Fibroblast of lung (primary cell): ENCODE data around the gene RASA3. TPM values are rescaled to one million over a fixed set of nuclear protein-coding genes. Genes with fewer than 3 reads are reported as not detected.

Source experiments
- DNase-seq, 2 donors: peaks; one replicate each; pipeline versions ENCODE4 v3.0.0 to v3.0.0-alpha.2; 2010; ENCODE audit warnings: low read depth in 2 of 2
- H2AFZ ChIP-seq: 2 replicates; pipeline ENCODE4 v1.5.1; 2012; ENCODE audit warnings: low read length, control low read depth, inconsistent platforms
- H3K27ac ChIP-seq: 2 replicates; pipeline ENCODE4 v1.5.1; 2011; ENCODE audit warnings: low read length, control low read depth; ENCODE audit not compliant: insufficient read depth
- H3K27me3 ChIP-seq: 2 replicates; pipeline ENCODE4 v1.5.1; 2011; ENCODE audit warnings: mild to moderate bottlenecking, low read length; ENCODE audit not compliant: control insufficient read depth, insufficient read depth
- H3K36me3 ChIP-seq: 2 replicates; pipeline ENCODE4 v1.5.1; 2011; ENCODE audit warnings: low read length; ENCODE audit not compliant: control insufficient read depth, insufficient read depth
- H3K4me1 ChIP-seq: 2 replicates; pipeline ENCODE4 v1.5.1; 2011; ENCODE audit warnings: low read length; ENCODE audit not compliant: control insufficient read depth, insufficient read depth; ENCODE audit errors: extremely low read depth
- H3K4me2 ChIP-seq: 2 replicates; pipeline ENCODE4 v1.5.1; 2011; ENCODE audit warnings: low read length, control low read depth; ENCODE audit not compliant: insufficient read depth; ENCODE audit errors: extremely low read depth
- H3K4me3 ChIP-seq, 4 experiments: fragments of 200-600 bp in 1 of 4; sonication (generic) in 1 of 4; replicated peaks in 1 of 4; 2 replicates each; pipeline ENCODE4 v1.5.1; 2011 to 2016; ENCODE audit warnings: low read length in 4 of 4, low read depth in 3 of 4, mild to moderate bottlenecking in 3 of 4, control low read depth in 2 of 4, inconsistent platforms in 1 of 4, mixed read lengths in 1 of 4; ENCODE audit not compliant: insufficient read depth in 1 of 4; ENCODE audit errors: control extremely low read depth in 1 of 4
- H3K79me2 ChIP-seq: 2 replicates; pipeline ENCODE4 v1.5.1; 2012; ENCODE audit warnings: mild to moderate bottlenecking, low read length, inconsistent platforms; ENCODE audit not compliant: control insufficient read depth, insufficient read depth
- H3K9ac ChIP-seq: 2 replicates; pipeline ENCODE4 v1.5.1; 2011; ENCODE audit warnings: mild to moderate bottlenecking, low read length, control low read depth; ENCODE audit not compliant: insufficient read depth
- H3K9me3 ChIP-seq: 2 replicates; pipeline ENCODE4 v1.5.1; 2012; ENCODE audit warnings: low read depth, low read length; ENCODE audit not compliant: control insufficient read depth, insufficient read depth
- H4K20me1 ChIP-seq: 2 replicates; pipeline ENCODE4 v1.5.1; 2011; ENCODE audit warnings: low read length; ENCODE audit not compliant: control insufficient read depth, insufficient read depth; ENCODE audit errors: extremely low read depth
- EZH2 ChIP-seq: IDR thresholded peaks from 2 replicates; pipeline ENCODE4 v1.5.1; 2012; ENCODE audit warnings: low read length, control low read depth, mild to moderate bottlenecking; ENCODE audit errors: missing control alignments
- polyA plus RNA-seq, 2 donors: library from polyadenylated mRNA; depleted of rRNA in 1 of 2; stranded (reverse) in 1 of 2; unstranded in 1 of 2; fragments of >200 nt; gene quantifications; 2 replicates each; pipeline ENCODE4 v1.2.1, GENCODE V29; 2011 to 2012; ENCODE audit warnings: missing spikeins in 1 of 2
- total RNA-seq: library from RNA; depleted of rRNA; stranded (reverse); fragments of >200 nt; gene quantifications from 2 replicates; pipeline ENCODE4 v1.2.1, GENCODE V29; 2014
- TF ChIP-seq, protein P1 (sequence below), 2 donors: IDR thresholded peaks in 1 of 2; conservative IDR thresholded peaks in 1 of 2; 1 replicate in 1 of 2; 2 replicates in 1 of 2; pipeline ENCODE4 v1.5.1; 2011 to 2012; ENCODE audit warnings: low read length in 2 of 2, control low read depth in 1 of 2, inconsistent platforms in 1 of 2, low read depth in 1 of 2, mild to moderate bottlenecking in 1 of 2

The RASA3 gene
- total and polyA plus RNA-seq, 2 donors (not counting 1 experiment from before 2014, with no cell fraction given): 26.6 to 31.1 TPM

DNA sequence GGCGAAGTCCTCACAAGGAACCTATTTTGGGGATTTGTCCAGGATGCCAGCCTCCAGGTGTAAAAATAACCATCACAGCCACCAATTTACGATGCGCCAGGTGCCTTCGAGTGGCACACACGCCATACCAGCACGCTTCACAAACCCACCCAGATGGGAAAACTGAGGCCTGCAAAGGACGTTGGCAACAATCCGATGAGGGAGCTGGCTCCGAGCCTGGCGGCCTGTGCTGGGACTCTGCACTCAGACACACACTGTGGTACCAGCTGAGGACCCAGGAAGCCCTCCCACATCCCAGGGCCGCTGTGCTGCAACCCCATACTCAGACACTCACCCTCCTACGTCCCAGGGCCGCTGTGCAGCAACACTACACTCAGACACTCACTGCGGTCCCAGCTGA lies 93.5 kb downstream of the RASA3 start:
- Histone ChIP-seq H3K4me1 (peaks cover 32% of the 10 kb centered on the region), H3K4me3 (no peak overlapping the region), H3K79me2 (peaks cover 86% of the 10 kb centered on the region), H3K9me3 (no peaks in the 10 kb centered on the region), H4K20me1 (no peaks in the 10 kb centered on the region), H3K4me2 (no peak overlapping the region), H3K36me3 (peaks cover 20% of the 10 kb centered on the region), H3K9ac (no peak overlapping the region), H3K27ac (peak overlapping the region; percentile 16), H3K27me3 (no peaks in the 10 kb centered on the region), H2AFZ (no peak overlapping the region)
- TF ChIP-seq, protein P1, sequence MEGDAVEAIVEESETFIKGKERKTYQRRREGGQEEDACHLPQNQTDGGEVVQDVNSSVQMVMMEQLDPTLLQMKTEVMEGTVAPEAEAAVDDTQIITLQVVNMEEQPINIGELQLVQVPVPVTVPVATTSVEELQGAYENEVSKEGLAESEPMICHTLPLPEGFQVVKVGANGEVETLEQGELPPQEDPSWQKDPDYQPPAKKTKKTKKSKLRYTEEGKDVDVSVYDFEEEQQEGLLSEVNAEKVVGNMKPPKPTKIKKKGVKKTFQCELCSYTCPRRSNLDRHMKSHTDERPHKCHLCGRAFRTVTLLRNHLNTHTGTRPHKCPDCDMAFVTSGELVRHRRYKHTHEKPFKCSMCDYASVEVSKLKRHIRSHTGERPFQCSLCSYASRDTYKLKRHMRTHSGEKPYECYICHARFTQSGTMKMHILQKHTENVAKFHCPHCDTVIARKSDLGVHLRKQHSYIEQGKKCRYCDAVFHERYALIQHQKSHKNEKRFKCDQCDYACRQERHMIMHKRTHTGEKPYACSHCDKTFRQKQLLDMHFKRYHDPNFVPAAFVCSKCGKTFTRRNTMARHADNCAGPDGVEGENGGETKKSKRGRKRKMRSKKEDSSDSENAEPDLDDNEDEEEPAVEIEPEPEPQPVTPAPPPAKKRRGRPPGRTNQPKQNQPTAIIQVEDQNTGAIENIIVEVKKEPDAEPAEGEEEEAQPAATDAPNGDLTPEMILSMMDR (conservative IDR thresholded peaks at IDR 0.05 in 1 of 2, IDR thresholded peaks at IDR 0.05 in 1 of 2; ENCODE audit: low read depth in 1 of 2, low read length in 2 of 2): no peak
- TF ChIP-seq EZH2: no peak
- DNase-seq: no peak

DNA sequence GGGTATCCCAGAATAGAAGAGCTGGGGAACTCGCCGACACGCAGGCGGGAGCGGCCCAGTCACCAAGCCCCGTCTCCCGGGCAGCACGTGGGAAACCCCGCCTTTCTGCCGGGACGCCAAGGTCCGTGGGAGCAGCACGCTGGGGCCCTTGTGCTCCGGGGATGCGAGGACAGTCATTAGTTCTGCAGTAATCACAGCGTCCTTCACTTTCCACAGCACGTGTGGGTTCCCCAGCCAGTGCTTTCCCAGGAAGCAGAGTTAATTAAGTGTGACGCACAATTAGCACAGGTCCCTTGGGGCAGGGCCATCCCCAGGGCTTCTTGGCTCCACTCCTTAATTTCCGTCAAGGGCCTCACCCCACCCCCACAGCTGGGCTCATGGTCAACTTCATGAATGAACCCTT lies 94.2 kb downstream of the RASA3 start:
- no peak for TF ChIP-seq EZH2
- TF ChIP-seq, protein P1 (conservative IDR thresholded peaks at IDR 0.05 in 1 of 2, IDR thresholded peaks at IDR 0.05 in 1 of 2; ENCODE audit: low read depth in 1 of 2, low read length in 2 of 2): no peak
- Histone ChIP-seq H2AFZ (no peak overlapping the region), H3K4me2 (peak overlapping the region; percentile 5), H3K9me3 (no peaks in the 10 kb centered on the region), H3K9ac (no peak overlapping the region), H3K36me3 (peaks cover 20% of the 10 kb centered on the region), H3K79me2 (peaks cover 91% of the 10 kb centered on the region), H4K20me1 (no peaks in the 10 kb centered on the region), H3K4me3 (no peak overlapping the region), H3K27me3 (no peaks in the 10 kb centered on the region), H3K4me1 (peaks cover 33% of the 10 kb centered on the region), H3K27ac (no peak overlapping the region)
- no peak for DNase-seq

DNA sequence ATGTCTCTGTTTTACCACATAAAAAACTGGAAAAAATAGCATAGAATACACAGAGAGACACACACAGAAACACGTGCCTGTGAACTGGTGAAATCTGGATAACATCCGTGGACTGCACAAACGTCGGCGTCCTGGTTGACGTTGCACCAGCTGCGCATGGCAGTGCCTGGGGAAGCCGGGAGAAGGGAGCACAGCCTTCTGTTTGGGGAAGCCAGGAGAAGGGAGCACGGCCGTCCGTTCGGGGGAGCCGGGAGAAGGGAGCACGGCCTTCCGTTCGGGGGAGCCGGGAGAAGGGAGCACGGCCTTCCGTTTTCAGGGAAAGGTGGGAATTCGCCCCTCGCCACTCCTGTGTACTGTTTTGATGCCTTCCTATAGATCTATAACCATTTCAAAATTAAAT lies 94.7 kb downstream of the RASA3 start:
- TF ChIP-seq EZH2: no peak
- TF ChIP-seq, protein P1 (conservative IDR thresholded peaks at IDR 0.05 in 1 of 2, IDR thresholded peaks at IDR 0.05 in 1 of 2; ENCODE audit: low read depth in 1 of 2, low read length in 2 of 2): no peak
- Histone ChIP-seq H3K27ac (no peak overlapping the region), H3K9me3 (no peaks in the 10 kb centered on the region), H4K20me1 (no peaks in the 10 kb centered on the region), H3K4me1 (peaks cover 30% of the 10 kb centered on the region), H3K4me3 (no peak overlapping the region), H3K79me2 (peaks cover 91% of the 10 kb centered on the region), H3K36me3 (peaks cover 20% of the 10 kb centered on the region), H3K27me3 (no peaks in the 10 kb centered on the region), H3K4me2 (peak overlapping the region; percentile 5), H3K9ac (no peak overlapping the region), H2AFZ (no peak overlapping the region)
- no peak for DNase-seq
